GM12878 (cell line): ENCODE results near the gene SMIM21. TPM values are rescaled to one million over a fixed set of nuclear protein-coding genes. Genes with fewer than 3 reads are reported as not detected.

Experiments
- ATAC-seq: fragments of 200-7000 bp; cut with Tn5 transposase; 3 replicates; pipeline ENCODE4 v1.9.1; 2020; ENCODE audit warnings: mild to moderate bottlenecking, moderate library complexity
- BruUV-seq: library from RNA; stranded (reverse); fragments of 400-500 nt; replicated peaks from 2 replicates; lab custom pipeline; 2021; lab: Mats Ljungman, UMichigan
- CTCF ChIA-PET: fragments of 300-600 bp; sonication (Branson Sonifier 250); formaldehyde crosslinking; extraction: SDS; loops from one replicate; lab custom pipeline; 2021; ENCODE audit warnings: inconsistent platforms; lab: Yijun Ruan, JAX
- POLR2A ChIA-PET: fragments of 350-600 bp; formaldehyde crosslinking; extraction: SDS; loops from one replicate; lab custom pipeline; 2021; ENCODE audit warnings: inconsistent platforms; lab: Charles Lee
- RAD21 ChIA-PET: fragments of 300-600 bp; sonication (Branson Sonifier 250); formaldehyde crosslinking; loops from one replicate; lab custom pipeline; 2023; ENCODE audit warnings: antibody characterized with exemption; ENCODE audit not compliant: unreplicated experiment; lab: Charles Lee
- SMC1A ChIA-PET: fragments of 300-600 bp; sonication (Branson Sonifier 250); formaldehyde crosslinking; loops from one replicate; lab custom pipeline; 2023; ENCODE audit not compliant: unreplicated experiment, uncharacterized antibody; lab: Charles Lee
- DNase-seq: peaks from one replicate; pipeline ENCODE4 v3.0.0-alpha.2; 2011; ENCODE audit warnings: low read depth, low spot score
- FAIRE-seq: peaks from 3 replicates; lab custom pipeline; 2011; peaks lifted over from hg19 to GRCh38; lab: Jason Lieb, UNC
- H2AFZ ChIP-seq: 2 replicates; pipeline ENCODE4 v1.6.0; 2011; ENCODE audit warnings: low read depth, low read length, control low read depth; ENCODE audit not compliant: control insufficient read depth
- H3K27ac ChIP-seq: 2 replicates; pipeline ENCODE4 v1.5.1; 2011; ENCODE audit warnings: control low read depth; ENCODE audit not compliant: control insufficient read depth, insufficient read depth
- H3K27me3 ChIP-seq, 2 experiments: replicated peaks in 1 of 2; 2 replicates each; pipeline versions ENCODE4 v1.6.0 to v1.6.1; 2011; ENCODE audit warnings: low read length in 1 of 2; ENCODE audit not compliant: control insufficient read depth in 2 of 2, insufficient read depth in 2 of 2
- H3K36me3 ChIP-seq, 2 experiments: 2 replicates each; pipeline ENCODE4 v1.5.1; 2011; ENCODE audit warnings: low read length in 1 of 2; ENCODE audit not compliant: control insufficient read depth in 2 of 2, insufficient read depth in 2 of 2
- H3K4me1 ChIP-seq: 2 replicates; pipeline ENCODE4 v1.6.1; 2011; ENCODE audit warnings: mild to moderate bottlenecking, low read length, moderate library complexity, mixed read lengths; ENCODE audit not compliant: control insufficient read depth, insufficient read depth
- H3K4me2 ChIP-seq: 2 replicates; pipeline ENCODE4 v1.6.0; 2011; ENCODE audit warnings: control low read depth; ENCODE audit not compliant: control insufficient read depth, insufficient read depth
- H3K4me3 ChIP-seq: fragments of 200-600 bp; sonication (generic); 2 replicates; pipeline ENCODE4 v1.5.1; 2016
- H3K79me2 ChIP-seq: 2 replicates; pipeline ENCODE4 v1.6.0; 2011; ENCODE audit warnings: low read length; ENCODE audit not compliant: control insufficient read depth, insufficient read depth
- H3K9ac ChIP-seq: 2 replicates; pipeline ENCODE4 v1.8.0; 2011; ENCODE audit warnings: low read length, control low read depth, mixed read lengths; ENCODE audit not compliant: control insufficient read depth, insufficient read depth
- H3K9me3 ChIP-seq: replicated peaks from 3 replicates; pipeline ENCODE4 v1.5.1; 2011; ENCODE audit warnings: mild to moderate bottlenecking, low read length; ENCODE audit not compliant: control insufficient read depth, insufficient read depth
- H4K20me1 ChIP-seq: 2 replicates; pipeline ENCODE4 v1.6.0; 2011; ENCODE audit not compliant: control insufficient read depth, insufficient read depth
- GABPA ChIP-seq: IDR thresholded peaks from 2 replicates; pipeline ENCODE4 v1.6.1; 2014; ENCODE audit warnings: antibody characterized with exemption, low read depth, mild to moderate bottlenecking, inconsistent platforms
- NR2C2 ChIP-seq: IDR thresholded peaks from 2 replicates; pipeline ENCODE4 v1.6.1; 2011; ENCODE audit warnings: borderline replicate concordance, low read depth; ENCODE audit not compliant: control insufficient read depth, insufficient read length
- SREBF1 ChIP-seq: IDR thresholded peaks from 2 replicates; pipeline ENCODE4 v1.6.1; 2012; ENCODE audit warnings: mild to moderate bottlenecking, low read length
- TCF7 ChIP-seq: IDR thresholded peaks from 2 replicates; pipeline ENCODE4 v1.6.1; 2014; ENCODE audit warnings: antibody characterized with exemption, borderline replicate concordance
- ZNF217 ChIP-seq: fragments of 450-650 bp; IDR thresholded peaks from 2 replicates; pipeline ENCODE4 v1.6.1; 2017; ENCODE audit warnings: antibody characterized with exemption, mild to moderate bottlenecking
- ZNF384 ChIP-seq: IDR thresholded peaks from 2 replicates; pipeline ENCODE4 v1.6.1; 2012; ENCODE audit warnings: low read depth, mild to moderate bottlenecking, low read length, improper control_type of control experiment, borderline replicate concordance
- WGBS: methylation state at CpG from one replicate; pipeline ENCODE4 v1.1.6; 2016; ENCODE audit warnings: low lambda C conversion rate; ENCODE audit not compliant: insufficient replicate concordance, insufficient coverage; ENCODE audit errors: missing lambda C conversion rate; 5-methylcytosine and 5-hydroxymethylcytosine counted together
- in situ Hi-C: fragments of 300-500 bp; cut with MboI; formaldehyde crosslinking; loops from 9 replicates; pipeline ENCODE4 v1.14.3; 2018; ENCODE audit warnings: mixed read lengths
- intact Hi-C: fragments of 100-400 bp; cut with micrococcal nuclease; formaldehyde crosslinking; loops from one replicate; pipeline ENCODE4 v1.14.2; 2022; ENCODE audit not compliant: unreplicated experiment
- polyA plus RNA-seq, 11 experiments: library from polyadenylated mRNA; depleted of rRNA in 4 of 11; unstranded in 6 of 11; stranded (reverse) in 5 of 11; fragments of >200 nt; fragmentation: Nextera tagmentation in 4 of 11; fragmentation: Illumina TruSeq in 1 of 11; extraction: Ambion mirVana in 4 of 11; extraction: Trizol in 1 of 11; gene quantifications; 1 replicate in 1 of 11; 2 replicates in 10 of 11; pipeline versions ENCODE4 v1.2.1 to v1.2.3, GENCODE V29; 2011 to 2016; ENCODE audit warnings: inconsistent platforms in 2 of 11, missing spikeins in 2 of 11, low read depth in 1 of 11
- total RNA-seq, 4 experiments: library from RNA; depleted of rRNA in 3 of 4; stranded (reverse); fragments of >200 nt in 3 of 4; fragmentation: Illumina TruSeq in 1 of 4; extraction: Trizol in 1 of 4; gene quantifications; 2 replicates each; pipeline versions ENCODE4 v1.2.1 to v1.2.3, GENCODE V29; 2013 to 2021
- TF ChIP-seq, protein P1 (sequence below): IDR thresholded peaks from 2 replicates; pipeline ENCODE4 v1.6.1; 2012; ENCODE audit warnings: mild to moderate bottlenecking, low read depth, low read length
- TF ChIP-seq, protein P2 (sequence below): fragments of 450-650 bp; IDR thresholded peaks from 2 replicates; pipeline ENCODE4 v1.6.1; 2016; ENCODE audit warnings: mild to moderate bottlenecking

SMIM21 gene
- total and polyA plus RNA-seq, 10 of the 15 experiments (the other 5 are each of a cell fraction or from before 2014, with no cell fraction given): not detected

DNA sequence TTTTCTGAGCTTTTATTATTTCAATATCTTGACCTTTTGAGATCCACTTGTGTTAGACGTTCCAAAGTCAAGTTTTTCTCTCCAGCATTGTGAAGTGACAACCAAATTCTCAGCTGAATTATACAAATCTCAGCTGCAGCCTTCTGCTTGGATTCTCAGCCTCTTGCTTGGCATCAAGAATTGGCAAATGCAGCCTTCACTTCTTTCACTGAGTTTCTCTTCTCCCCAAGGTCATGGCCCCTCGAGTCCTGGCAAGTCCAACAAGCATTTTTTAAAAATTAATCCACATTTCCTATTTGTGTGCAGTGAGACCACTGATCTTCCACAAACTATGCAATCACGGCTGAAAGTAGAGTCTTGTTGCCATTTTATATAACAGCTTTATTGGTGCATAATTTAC lies 23.4 kb upstream of the SMIM21 start:
- Histone ChIP-seq H4K20me1 (no peaks in the 10 kb centered on the region), H3K27ac (no peak overlapping the region), H3K9me3 (no peaks in the 10 kb centered on the region; the same call in 2 of the 3 replicates), H3K27me3 (peaks cover 2 to 8% of the 10 kb centered on the region in 2 experiments; a peak in 2 of 4 replicates), H3K4me1 (no peaks in the 10 kb centered on the region), H3K9ac (no peak overlapping the region), H3K4me2 (no peak overlapping the region), H3K4me3 (no peak overlapping the region), H3K79me2 (no peaks in the 10 kb centered on the region), H3K36me3 (no peaks in the 10 kb centered on the region), H2AFZ (no peak overlapping the region)
- intact Hi-C loops (no loop called here), in situ Hi-C loops (no loop called here)
- TF ChIP-seq SREBF1 (no peak), ZNF384 (no peak), ZNF217 (no peak), NR2C2 (no peak), TCF7 (no peak), GABPA (no peak)
- TF ChIP-seq, protein P1, sequence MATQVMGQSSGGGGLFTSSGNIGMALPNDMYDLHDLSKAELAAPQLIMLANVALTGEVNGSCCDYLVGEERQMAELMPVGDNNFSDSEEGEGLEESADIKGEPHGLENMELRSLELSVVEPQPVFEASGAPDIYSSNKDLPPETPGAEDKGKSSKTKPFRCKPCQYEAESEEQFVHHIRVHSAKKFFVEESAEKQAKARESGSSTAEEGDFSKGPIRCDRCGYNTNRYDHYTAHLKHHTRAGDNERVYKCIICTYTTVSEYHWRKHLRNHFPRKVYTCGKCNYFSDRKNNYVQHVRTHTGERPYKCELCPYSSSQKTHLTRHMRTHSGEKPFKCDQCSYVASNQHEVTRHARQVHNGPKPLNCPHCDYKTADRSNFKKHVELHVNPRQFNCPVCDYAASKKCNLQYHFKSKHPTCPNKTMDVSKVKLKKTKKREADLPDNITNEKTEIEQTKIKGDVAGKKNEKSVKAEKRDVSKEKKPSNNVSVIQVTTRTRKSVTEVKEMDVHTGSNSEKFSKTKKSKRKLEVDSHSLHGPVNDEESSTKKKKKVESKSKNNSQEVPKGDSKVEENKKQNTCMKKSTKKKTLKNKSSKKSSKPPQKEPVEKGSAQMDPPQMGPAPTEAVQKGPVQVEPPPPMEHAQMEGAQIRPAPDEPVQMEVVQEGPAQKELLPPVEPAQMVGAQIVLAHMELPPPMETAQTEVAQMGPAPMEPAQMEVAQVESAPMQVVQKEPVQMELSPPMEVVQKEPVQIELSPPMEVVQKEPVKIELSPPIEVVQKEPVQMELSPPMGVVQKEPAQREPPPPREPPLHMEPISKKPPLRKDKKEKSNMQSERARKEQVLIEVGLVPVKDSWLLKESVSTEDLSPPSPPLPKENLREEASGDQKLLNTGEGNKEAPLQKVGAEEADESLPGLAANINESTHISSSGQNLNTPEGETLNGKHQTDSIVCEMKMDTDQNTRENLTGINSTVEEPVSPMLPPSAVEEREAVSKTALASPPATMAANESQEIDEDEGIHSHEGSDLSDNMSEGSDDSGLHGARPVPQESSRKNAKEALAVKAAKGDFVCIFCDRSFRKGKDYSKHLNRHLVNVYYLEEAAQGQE: no peak
- TF ChIP-seq, protein P2, sequence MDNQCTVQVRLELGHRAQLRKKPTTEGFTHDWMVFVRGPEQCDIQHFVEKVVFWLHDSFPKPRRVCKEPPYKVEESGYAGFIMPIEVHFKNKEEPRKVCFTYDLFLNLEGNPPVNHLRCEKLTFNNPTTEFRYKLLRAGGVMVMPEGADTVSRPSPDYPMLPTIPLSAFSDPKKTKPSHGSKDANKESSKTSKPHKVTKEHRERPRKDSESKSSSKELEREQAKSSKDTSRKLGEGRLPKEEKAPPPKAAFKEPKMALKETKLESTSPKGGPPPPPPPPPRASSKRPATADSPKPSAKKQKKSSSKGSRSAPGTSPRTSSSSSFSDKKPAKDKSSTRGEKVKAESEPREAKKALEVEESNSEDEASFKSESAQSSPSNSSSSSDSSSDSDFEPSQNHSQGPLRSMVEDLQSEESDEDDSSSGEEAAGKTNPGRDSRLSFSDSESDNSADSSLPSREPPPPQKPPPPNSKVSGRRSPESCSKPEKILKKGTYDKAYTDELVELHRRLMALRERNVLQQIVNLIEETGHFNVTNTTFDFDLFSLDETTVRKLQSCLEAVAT: no peak
- no peak for ATAC-seq
- ChIA-PET SMC1A (no interaction called here), POLR2A (no interaction called here), RAD21 (no interaction called here), CTCF (no interaction called here)
- DNase-seq: no peak
- BruUV-seq: no TSS peak
- 15% methylated on average over 3 of the region's 3 CpGs for WGBS
- no peak for FAIRE-seq
